DOHH2 (cell line): ENCODE measurements around the gene SLC35F2.

ENCODE experiments used
- CTCF ChIP-seq: fragments of 200-600 bp; sonication (generic); IDR thresholded peaks from one replicate; pipeline ENCODE4 v1.5.1; 2014; ENCODE audit warnings: antibody characterized with exemption, mild to moderate bottlenecking, low read depth, low read length; ENCODE audit not compliant: poor library complexity, severe bottlenecking
- EZH2phosphoT487 ChIP-seq: fragments of 200-600 bp; sonication (generic); IDR thresholded peaks from 2 replicates; pipeline ENCODE4 v1.6.1; 2017; ENCODE audit warnings: borderline replicate concordance, mild to moderate bottlenecking, antibody characterized with exemption, low read length, moderate library complexity, mixed read lengths

GRCh38 chr11:107789767-107790166 is 68.8 kb downstream of the SLC35F2 start:
- no peak for TF ChIP-seq EZH2phosphoT487
- no peak for TF ChIP-seq CTCF
